Psoas muscle (tissue), 8 donors: ENCODE results near the gene GJB6. TPM values are rescaled to one million over a fixed set of nuclear protein-coding genes. Genes with fewer than 3 reads are reported as not detected.

ENCODE experiments used
- ATAC-seq, 4 donors: fragments of 200-7000 bp; cut with Tn5 transposase; one replicate each; pipeline ENCODE4 v1.9.1; 2020; ENCODE audit warnings: moderate library complexity in 3 of 4, mild to moderate bottlenecking in 2 of 4
- DNase-seq, 2 donors: peaks; one replicate each; pipeline ENCODE4 v3.0.0-alpha.2; 2020
- H3K27ac ChIP-seq: fragments of 200-600 bp; one replicate; pipeline ENCODE4 v1.8.0; 2022
- H3K27me3 ChIP-seq, 3 donors: fragments of 200-600 bp in 1 of 3; one replicate each; pipeline versions ENCODE4 v1.6.1 to v1.8.0; 2013 to 2022; ENCODE audit warnings: low read length in 2 of 3, mild to moderate bottlenecking in 2 of 3, moderate library complexity in 1 of 3; ENCODE audit not compliant: insufficient read depth in 3 of 3
- H3K36me3 ChIP-seq, 2 donors: fragments of 200-600 bp in 1 of 2; one replicate each; pipeline versions ENCODE4 v1.6.1 to v1.8.0; 2013 to 2022; ENCODE audit warnings: low read depth in 1 of 2, mild to moderate bottlenecking in 1 of 2, moderate library complexity in 1 of 2; ENCODE audit not compliant: insufficient read depth in 1 of 2
- H3K4me1 ChIP-seq: fragments of 200-600 bp; one replicate; pipeline ENCODE4 v1.8.0; 2022
- H3K4me3 ChIP-seq: fragments of 200-600 bp; one replicate; pipeline ENCODE4 v1.8.0; 2022; ENCODE audit warnings: mild to moderate bottlenecking
- H3K9me3 ChIP-seq: fragments of 200-600 bp; one replicate; pipeline ENCODE4 v1.8.0; 2022
- WGBS, 3 donors: extraction: QIAGEN DNeasy Blood & Tissue Kit; methylation state at CpG; one replicate each; pipeline versions ENCODE4 v1.1.6 to v1.1.7; 2013; 5-methylcytosine and 5-hydroxymethylcytosine counted together
- intact Hi-C, 2 donors: fragments of 100-400 bp; cut with DNase I; formaldehyde crosslinking; loops; one replicate each; pipeline versions ENCODE4 v1.11.0 to v1.14.2; 2022
- polyA plus RNA-seq, 3 donors: library from polyadenylated mRNA; stranded (reverse); fragments of 200-250 nt; gene quantifications; one replicate each; pipeline ENCODE4 v1.2.3, GENCODE V29; 2013
- total RNA-seq, 4 donors: library from RNA; stranded (reverse); fragmentation: NEBNext Ultra II Directional in 2 of 4; extraction: Animal tissue kit (Norgen Biotek cat#: 25700) in 2 of 4; gene quantifications; one replicate each; pipeline versions ENCODE4 v1.2.1 to v1.2.4, GENCODE V29; 2021 to 2023
- TF ChIP-seq, protein P1 (sequence below): fragments of 200-600 bp; IDR thresholded peaks from one replicate; pipeline ENCODE4 v1.8.0; 2022; ENCODE audit warnings: antibody characterized with exemption
- donor health status: healthy with polysubstance abuse.
- donor health status: DM: no; HTN: no; CAD: no; lungs with moderate emphysema.
- donor health status: Bipolar disorder and iron deficiency.
- donor health status: healthy.
- donor health status: DM: yes; HTN: yes; CAD: no.
- donor health status: DM: no; HTN: no; CAD: no.
- donor health status: DM: no; HTN: no; CAD: no.
- donor health status: DM: yes; HTN: yes; CAD: no.

The GJB6 gene
- total and polyA plus RNA-seq, 7 donors: 0.03 TPM; not detected in 6

DNA sequence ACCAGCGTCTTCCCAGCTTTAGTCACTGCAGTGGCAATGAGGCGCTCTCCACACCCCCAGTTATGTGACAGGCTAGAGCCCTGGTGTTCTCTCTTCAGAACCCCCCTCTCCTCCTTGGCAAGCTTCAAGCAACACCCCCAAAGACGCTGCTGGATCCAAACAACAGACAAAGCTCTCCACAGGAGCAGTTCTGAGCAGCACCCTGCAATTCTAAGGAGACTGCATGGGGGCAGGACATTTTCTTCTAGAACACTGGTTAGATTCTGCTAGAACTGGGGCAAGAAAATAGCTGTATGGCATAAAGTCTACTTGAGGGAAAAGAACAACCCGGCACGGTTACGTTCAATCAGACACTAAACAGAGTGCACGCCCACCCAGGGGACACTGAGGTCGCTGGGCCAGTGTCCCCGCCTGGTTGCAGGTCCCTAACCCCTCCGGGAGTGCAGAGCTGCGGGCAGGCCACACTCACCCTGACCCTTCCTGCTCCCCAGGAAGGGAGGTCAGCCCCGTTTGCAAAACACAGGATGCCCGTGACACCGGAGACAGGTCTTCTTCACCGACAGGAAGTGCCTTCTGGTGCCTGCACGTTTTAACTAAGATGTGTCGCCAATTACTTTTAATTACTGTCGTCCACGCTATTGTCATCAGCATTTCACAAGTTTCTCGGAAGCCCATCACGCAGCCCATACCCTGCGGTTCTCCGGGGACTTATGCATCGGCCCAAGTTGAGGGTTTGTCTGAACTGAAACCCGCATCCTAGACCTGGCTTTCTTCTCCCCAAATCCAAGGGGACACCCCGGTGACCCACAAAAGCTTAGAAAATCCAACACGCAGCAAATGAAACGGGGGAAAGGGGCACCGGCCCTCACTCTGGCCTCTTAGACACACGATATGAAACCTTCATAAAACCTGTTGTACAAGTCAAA lies 943 bp downstream of the GJB6 start:
- WGBS, 3 donors: 13 to 15% (median 14%) methylated on average over 30 of the region's 30 CpGs
- Histone ChIP-seq H3K36me3 (no peaks in the 10 kb centered on the region), H3K27me3 (peaks cover 4 to 51% (median 13%) of the 10 kb centered on the region in 3 donors), H3K4me3 (peak overlapping the region; percentile 53), H3K9me3 (no peaks in the 10 kb centered on the region), H3K27ac (no peak overlapping the region), H3K4me1 (no peaks in the 10 kb centered on the region)
- TF ChIP-seq, protein P1, sequence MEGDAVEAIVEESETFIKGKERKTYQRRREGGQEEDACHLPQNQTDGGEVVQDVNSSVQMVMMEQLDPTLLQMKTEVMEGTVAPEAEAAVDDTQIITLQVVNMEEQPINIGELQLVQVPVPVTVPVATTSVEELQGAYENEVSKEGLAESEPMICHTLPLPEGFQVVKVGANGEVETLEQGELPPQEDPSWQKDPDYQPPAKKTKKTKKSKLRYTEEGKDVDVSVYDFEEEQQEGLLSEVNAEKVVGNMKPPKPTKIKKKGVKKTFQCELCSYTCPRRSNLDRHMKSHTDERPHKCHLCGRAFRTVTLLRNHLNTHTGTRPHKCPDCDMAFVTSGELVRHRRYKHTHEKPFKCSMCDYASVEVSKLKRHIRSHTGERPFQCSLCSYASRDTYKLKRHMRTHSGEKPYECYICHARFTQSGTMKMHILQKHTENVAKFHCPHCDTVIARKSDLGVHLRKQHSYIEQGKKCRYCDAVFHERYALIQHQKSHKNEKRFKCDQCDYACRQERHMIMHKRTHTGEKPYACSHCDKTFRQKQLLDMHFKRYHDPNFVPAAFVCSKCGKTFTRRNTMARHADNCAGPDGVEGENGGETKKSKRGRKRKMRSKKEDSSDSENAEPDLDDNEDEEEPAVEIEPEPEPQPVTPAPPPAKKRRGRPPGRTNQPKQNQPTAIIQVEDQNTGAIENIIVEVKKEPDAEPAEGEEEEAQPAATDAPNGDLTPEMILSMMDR: no peak
- ATAC-seq: no peak
- intact Hi-C loops: no loop called here
- DNase-seq: no peak

DNA sequence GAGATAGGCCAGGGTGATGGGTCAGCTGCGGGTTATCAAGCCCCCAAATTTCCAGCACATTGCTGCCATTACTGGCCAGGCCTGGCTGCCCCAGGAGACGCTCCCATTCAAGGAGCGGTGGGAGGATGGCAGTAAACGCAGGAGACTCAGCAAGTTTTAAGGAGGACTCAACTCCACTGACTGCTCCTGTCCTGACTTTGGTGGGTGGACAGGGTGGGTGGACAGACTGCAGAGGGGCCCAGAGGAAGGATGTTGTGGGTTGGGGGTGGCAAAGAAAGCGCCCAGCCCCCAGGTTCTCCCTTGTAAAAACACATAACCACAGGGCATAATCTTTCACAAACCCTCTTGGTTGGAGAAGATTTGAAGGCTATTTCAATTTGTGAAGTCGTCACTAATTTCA lies 4.4 kb downstream of the GJB6 start:
- Histone ChIP-seq H3K27ac (no peak overlapping the region), H3K4me1 (no peaks in the 10 kb centered on the region), H3K27me3 (peaks cover 4 to 50% (median 13%) of the 10 kb centered on the region in 3 donors), H3K4me3 (no peak overlapping the region), H3K9me3 (no peaks in the 10 kb centered on the region), H3K36me3 (no peaks in the 10 kb centered on the region)
- ATAC-seq: no peak
- no peak for DNase-seq
- intact Hi-C loops: no loop called here
- 52 to 61% (median 56%) methylated on average over 6 of the region's 6 CpGs for WGBS, 3 donors
- TF ChIP-seq, protein P1: no peak

DNA sequence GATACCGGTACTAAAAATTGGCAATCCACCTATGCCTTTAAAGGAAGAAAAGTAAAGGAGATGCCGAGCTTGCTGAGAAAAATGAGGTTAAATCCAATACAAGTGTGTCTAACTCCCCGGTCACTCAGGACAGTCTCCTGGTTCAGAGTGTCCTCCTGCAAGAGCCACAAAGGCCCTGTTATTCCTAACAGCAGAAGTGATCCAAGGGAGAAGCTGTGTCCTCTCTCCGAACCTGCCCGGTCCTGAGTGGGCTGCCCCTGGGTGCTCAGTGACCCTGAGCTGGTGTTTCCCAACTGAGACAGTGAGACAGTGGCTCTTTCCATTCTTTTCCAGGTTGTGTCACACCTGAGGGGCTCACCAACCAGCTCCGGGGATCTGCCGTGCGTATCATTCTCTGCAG lies 4.8 kb downstream of the GJB6 start:
- no peak for ATAC-seq
- Histone ChIP-seq H3K4me3 (no peak overlapping the region), H3K36me3 (no peaks in the 10 kb centered on the region), H3K27ac (no peak overlapping the region), H3K4me1 (no peaks in the 10 kb centered on the region), H3K9me3 (no peaks in the 10 kb centered on the region), H3K27me3 (peaks cover 3 to 50% (median 13%) of the 10 kb centered on the region in 3 donors)
- intact Hi-C loops: no loop called here
- TF ChIP-seq, protein P1: no peak
- 75 to 83% (median 82%) methylated on average over 8 of the region's 8 CpGs for WGBS, 3 donors
- DNase-seq: no peak

DNA sequence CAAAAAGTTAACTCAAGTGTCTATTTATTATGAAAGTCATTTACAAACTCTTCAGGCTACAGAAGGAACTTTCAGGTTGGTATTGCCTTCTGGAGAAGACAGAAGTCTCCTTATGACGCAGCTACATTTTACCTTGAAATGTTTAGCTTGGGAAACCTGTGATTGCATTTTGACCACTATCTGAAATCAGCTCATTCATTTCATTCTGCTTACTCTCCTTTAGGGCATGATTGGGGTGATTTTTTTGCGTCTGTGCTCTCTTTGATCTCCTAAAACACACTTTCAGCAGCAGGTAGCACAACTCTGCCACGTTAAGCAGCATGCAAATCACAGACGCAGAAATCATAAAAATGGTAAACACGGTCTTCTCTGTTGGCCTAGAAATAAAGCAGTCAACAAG lies 9.6 kb downstream of the GJB6 start:
- no peak for DNase-seq
- H3K27ac ChIP-seq: no peak overlapping the region
- WGBS, 3 donors: 59 to 71% (median 63%) methylated on average over 5 of the region's 5 CpGs
- H3K36me3 ChIP-seq: no peaks in the 10 kb centered on the region
- no peaks in the 10 kb centered on the region for H3K4me1 ChIP-seq
- TF ChIP-seq, protein P1: no peak
- ATAC-seq: no peak
- H3K4me3 ChIP-seq: no peak overlapping the region
- no peaks in the 10 kb centered on the region for H3K9me3 ChIP-seq
- H3K27me3 ChIP-seq: peaks cover 0 to 25% (median 5%) of the 10 kb centered on the region in 3 donors
- intact Hi-C loops: no loop called here
